ENCODE data around the gene MB21D2.

- no peak for TF ChIP-seq POLR2A (IDR thresholded peaks at IDR 0.05)
- no peak for TF ChIP-seq POLR2AphosphoS5 (IDR thresholded peaks at IDR 0.05)
Measured at GRCh38 chr3:192915304-192915703, 2.4 kb downstream of the MB21D2 start.
